ENCODE data around the gene HLA-C.
"Not testable (repeated sequence)": the region's sequence is repeated elsewhere in the genome, so short reads cannot be mapped to it uniquely, and the experiment has no call there.

HLA-C gene

GRCh38 chr6:31268836-31269235 lies 3.1 kb downstream of the HLA-C start:
- DNase-seq = no peak

- DNase-seq = no peak
Observed at GRCh38 chr6:31268369-31268765, 3.5 kb downstream of the HLA-C start.

- no peak for DNase-seq
Observed at GRCh38 chr6:31267651-31268368, 4.1 kb downstream of the HLA-C start.

DNA sequence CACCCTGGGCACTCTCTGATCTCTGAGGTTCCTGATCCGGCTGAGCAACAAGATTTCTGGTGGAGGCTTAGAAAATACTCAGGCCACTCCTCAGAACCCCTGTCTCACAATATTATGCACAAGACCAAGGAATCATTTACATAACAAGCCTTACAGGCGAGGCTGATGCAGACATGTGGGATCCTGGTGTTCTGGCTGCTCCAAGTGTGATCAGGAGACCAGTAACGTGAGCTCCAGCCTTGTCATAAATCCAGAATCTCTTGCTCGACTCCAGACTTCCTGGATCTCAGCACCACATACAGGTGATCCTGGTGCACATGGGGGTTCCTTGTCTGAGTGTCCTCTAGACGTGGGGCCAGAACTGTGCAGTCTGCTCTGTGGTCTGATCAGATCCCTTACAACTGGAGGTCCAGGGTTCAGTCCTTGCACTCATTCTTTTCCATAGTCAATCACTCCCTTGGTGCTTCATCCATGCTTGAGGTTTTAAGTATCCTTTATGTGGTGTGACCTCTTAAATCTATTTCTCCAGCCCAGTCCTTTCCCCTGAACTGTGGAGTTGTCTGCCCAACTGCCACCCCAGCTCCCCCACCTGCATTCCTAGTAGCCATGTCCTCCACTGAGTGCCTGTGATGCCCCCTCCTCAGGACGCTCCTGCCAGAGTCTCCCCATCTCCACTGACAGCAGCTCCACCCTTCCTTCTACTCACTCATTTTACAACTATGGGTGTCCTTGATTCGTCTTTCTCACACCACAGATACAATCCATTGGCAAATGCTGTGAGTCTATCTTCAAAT lies 5.1 kb downstream of the HLA-C start:
- DNase-seq = no peak

DNA sequence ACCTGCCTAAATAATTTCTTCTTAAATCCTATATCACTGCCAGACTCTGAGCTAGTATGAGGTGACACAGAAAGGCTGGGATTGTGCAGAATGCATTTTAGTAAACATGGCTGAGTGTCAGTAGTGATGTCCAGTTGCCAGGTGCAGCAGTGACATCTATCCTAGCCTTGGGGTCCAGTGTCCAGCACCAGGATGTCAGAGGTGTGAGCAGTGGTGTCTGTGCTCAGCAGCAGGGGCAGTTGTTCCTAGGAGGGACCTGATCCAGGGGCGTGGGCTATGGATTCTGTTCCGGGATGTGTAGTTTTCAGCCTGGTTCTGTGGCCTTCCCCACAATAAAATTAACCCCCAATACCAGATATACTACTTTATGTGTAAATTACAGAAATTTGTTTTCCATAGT lies 6.0 kb downstream of the HLA-C start:
- DNase-seq = no peak

- DNase-seq = not testable (repeated sequence)
Observed at GRCh38 chr6:31263346-31263933, 8.5 kb downstream of the HLA-C start.

GRCh38 chr6:31259995-31260394 lies 11.9 kb downstream of the HLA-C start:
- DNase-seq = not testable (repeated sequence)

- DNase-seq = no peak
Observed at GRCh38 chr6:31252625-31253024, 19.3 kb downstream of the HLA-C start.

- DNase-seq = no peak
Observed at GRCh38 chr6:31251261-31251660, 20.6 kb downstream of the HLA-C start.

- no peak for DNase-seq
Observed at GRCh38 chr6:31249184-31249583, 22.7 kb downstream of the HLA-C start.

DNA sequence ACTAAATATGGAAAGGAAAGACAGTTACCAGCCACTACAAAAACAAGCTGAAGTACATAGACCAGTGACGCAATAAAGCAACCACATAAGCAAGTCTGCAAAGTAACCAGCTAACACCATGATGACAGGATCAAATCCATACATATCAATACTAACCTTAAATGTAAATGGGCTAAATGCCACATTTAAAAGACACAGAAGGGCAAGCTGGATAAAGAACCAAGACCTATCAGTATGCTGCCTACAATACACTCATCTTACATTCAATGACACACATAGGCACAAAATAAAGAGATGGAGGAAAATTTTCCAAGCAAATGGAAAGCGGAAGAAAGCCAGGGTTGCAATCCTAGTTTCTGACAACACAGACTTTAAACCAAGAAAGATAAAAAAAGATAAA lies 24.1 kb downstream of the HLA-C start:
- DNase-seq = no peak

DNA sequence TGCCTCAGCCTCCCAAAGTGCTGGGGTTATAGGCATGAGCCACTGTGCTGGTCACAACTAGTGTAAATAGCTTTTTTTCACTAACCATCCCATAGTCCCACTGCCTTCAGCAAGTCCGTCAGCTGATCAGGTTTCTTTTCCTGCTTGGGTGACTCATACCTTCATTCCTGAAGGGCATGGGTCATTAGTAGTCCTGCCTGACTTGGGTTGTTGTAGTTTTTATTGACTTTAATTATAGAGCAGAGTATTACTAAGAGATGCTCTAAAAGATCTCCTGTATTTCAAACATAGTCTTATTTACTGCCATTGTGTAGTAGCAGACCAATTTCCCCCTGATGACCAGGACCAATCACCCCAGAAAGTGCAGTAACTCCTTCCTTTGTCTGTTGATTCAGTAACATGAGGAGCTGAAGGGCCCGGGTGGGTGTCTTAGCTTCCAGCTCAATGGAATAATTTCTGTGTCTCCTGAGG lies 25.8 kb downstream of the HLA-C start:
- no peak for DNase-seq

GRCh38 chr6:31243508-31243907 lies 28.4 kb downstream of the HLA-C start:
- DNase-seq = no peak

- no peak for DNase-seq
Observed at GRCh38 chr6:31239854-31240253, 32.0 kb downstream of the HLA-C start.

DNA sequence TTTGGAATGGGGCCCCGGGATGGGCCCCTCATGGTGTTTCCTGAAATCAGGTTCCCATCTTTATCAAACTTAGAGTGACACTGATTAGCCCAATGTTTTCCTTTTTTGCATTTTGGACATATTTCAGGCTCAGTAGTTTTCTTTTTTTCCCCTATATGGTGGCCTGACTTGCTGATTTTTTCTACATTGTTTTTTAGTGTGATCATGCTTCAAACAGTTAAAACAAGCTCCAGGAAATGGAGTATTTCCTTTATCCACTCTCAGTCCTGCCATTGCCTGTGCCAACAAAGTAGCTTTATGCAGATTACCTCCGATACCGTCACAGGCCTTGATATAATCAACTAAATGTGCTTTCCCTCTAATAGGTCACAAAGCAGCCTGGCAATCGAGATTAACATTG lies 37.8 kb downstream of the HLA-C start:
- DNase-seq = not testable (repeated sequence)

DNA sequence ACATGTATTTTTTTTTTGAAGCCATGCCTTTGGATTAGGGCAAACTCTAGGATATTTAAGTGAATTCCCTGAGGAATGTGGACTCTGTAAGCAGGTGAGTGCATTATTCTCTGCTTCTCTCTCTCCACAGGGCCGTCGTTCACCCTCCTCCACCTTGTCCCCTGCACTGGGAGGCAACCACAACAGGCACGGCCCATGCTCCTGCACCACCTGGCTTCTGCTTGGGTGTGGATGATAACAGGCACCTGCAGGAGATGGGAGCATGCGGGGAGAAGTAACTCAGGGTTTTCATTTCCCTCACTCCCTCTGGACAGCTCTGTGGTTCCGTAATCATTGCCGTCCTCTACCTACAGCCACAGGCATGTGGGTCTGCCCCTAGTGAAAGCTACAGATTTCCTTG lies 43.4 kb downstream of the HLA-C start:
- no peak for DNase-seq

- no peak for DNase-seq
Observed at GRCh38 chr6:31227143-31227542, 44.7 kb downstream of the HLA-C start.

DNA sequence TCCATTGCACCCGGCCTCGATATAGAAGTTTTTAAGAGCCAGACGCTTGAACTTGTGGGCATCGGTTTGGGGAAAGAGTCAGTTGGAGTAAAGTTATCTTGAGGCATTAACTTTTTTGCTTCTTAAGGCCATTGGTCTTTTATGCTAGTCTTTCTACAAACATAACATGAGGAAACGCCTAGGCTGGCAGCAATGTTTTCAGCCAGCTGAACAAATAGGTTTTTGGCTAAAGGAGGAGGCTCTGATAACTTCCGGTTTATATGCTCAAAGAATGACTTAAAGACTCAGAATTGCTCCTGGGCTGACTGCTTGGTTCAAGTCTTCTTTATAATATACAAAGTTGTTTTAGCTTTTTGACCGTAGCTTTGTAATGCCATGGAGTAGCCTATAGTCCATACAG lies 46.2 kb downstream of the HLA-C start:
- DNase-seq = no peak

- no peak for DNase-seq
Observed at GRCh38 chr6:31222496-31222895, 49.4 kb downstream of the HLA-C start.
